CD4-positive, CD25-positive, alpha-beta regulatory T cell (primary cell): Measurements from ENCODE around the gene TMEM247. TPM values are rescaled to one million over a fixed set of nuclear protein-coding genes. Genes with fewer than 3 reads are reported as not detected.

Source experiments
- ATAC-seq, 2 donors: fragments of 150-1000 bp; cut with Tn5 transposase; one replicate each; pipeline ENCODE4 v1.10.0; 2021; ENCODE audit warnings: low read depth in 2 of 2, moderate number of reproducible peaks in 2 of 2, moderate library complexity in 1 of 2
- DNase-seq, 3 donors: peaks; one replicate each; pipeline versions ENCODE4 v3.0.0 to v3.0.0-alpha.2; 2012 to 2022; ENCODE audit warnings: mixed read lengths in 1 of 3
- H3K27ac ChIP-seq: one replicate; pipeline ENCODE4 v1.7.0; 2013; ENCODE audit warnings: mild to moderate bottlenecking, low read length; ENCODE audit not compliant: insufficient read depth, poor library complexity, severe bottlenecking
- H3K27me3 ChIP-seq: one replicate; pipeline ENCODE4 v1.7.0; 2013; ENCODE audit warnings: low read length; ENCODE audit not compliant: control insufficient read depth, insufficient read depth
- H3K36me3 ChIP-seq: one replicate; pipeline ENCODE4 v1.7.0; 2013; ENCODE audit warnings: mild to moderate bottlenecking, low read length, moderate library complexity; ENCODE audit not compliant: control insufficient read depth, insufficient read depth
- H3K4me1 ChIP-seq: 2 replicates; pipeline ENCODE4 v1.7.0; 2013; ENCODE audit warnings: mild to moderate bottlenecking, low read length; ENCODE audit not compliant: insufficient read depth, control insufficient read depth, poor library complexity, severe bottlenecking
- H3K4me3 ChIP-seq: one replicate; pipeline ENCODE4 v1.7.0; 2013; ENCODE audit warnings: low read depth, mild to moderate bottlenecking, low read length, moderate library complexity
- H3K9me3 ChIP-seq, 2 experiments: 1 replicate in 1 of 2; 2 replicates in 1 of 2; pipeline ENCODE4 v1.7.0; 2013; ENCODE audit warnings: low read length in 2 of 2, mild to moderate bottlenecking in 1 of 2, moderate library complexity in 1 of 2; ENCODE audit not compliant: control insufficient read depth in 2 of 2
- H3K27ac Mint-ChIP-seq, 3 donors: one replicate each; pipeline ENCODE4 v1.8.0; 2020 to 2022; ENCODE audit warnings: mild to moderate bottlenecking in 3 of 3, mixed read lengths in 3 of 3, moderate library complexity in 2 of 3
- H3K27me3 Mint-ChIP-seq: one replicate; pipeline ENCODE4 v1.8.0; 2022; ENCODE audit warnings: mild to moderate bottlenecking, mixed read lengths
- H3K36me3 Mint-ChIP-seq: one replicate; pipeline ENCODE4 v1.8.0; 2020; ENCODE audit warnings: mixed read lengths
- H3K4me1 Mint-ChIP-seq, 4 donors: one replicate each; pipeline ENCODE4 v1.8.0; 2020 to 2022; ENCODE audit warnings: mixed read lengths in 4 of 4, mild to moderate bottlenecking in 1 of 4
- H3K4me3 Mint-ChIP-seq, 4 donors: one replicate each; pipeline ENCODE4 v1.8.0; 2020 to 2022; ENCODE audit warnings: mild to moderate bottlenecking in 4 of 4, mixed read lengths in 4 of 4, moderate library complexity in 3 of 4
- H3K9me3 Mint-ChIP-seq, 7 donors: one replicate each; pipeline ENCODE4 v1.8.0; 2020 to 2022; ENCODE audit warnings: mixed read lengths in 7 of 7, mild to moderate bottlenecking in 3 of 7, moderate library complexity in 2 of 7
- polyA plus RNA-seq, 4 donors: library from polyadenylated mRNA; unstranded; fragments of 300-500 nt; fragmentation: Illumina TruSeq; gene quantifications; one replicate each; pipeline ENCODE4 v1.2.3, GENCODE V29; 2021
- total RNA-seq: library from RNA; stranded (reverse); gene quantifications from one replicate; pipeline ENCODE4 v1.2.3, GENCODE V29; 2022

TMEM247 gene
- total and polyA plus RNA-seq, 5 donors from 2014 or later, result not detected

DNA sequence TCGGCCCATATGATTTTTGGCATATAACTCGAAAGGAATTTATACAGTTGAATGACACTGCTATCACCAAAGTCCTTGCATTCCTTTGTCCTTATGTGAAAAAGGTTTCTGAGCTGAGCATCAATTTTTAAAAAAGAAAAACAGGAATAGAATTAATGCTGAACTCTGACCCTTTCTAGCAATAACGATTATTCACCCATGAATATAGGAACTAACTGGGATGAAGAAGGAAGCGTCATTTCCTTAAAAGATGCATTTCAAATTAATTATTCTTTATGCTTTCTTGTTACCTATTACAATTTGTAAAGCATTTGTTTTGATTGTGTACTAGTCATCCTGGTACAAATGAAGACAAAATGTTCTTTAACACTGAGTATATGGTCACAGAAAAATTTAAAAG is 19.3 kb downstream of the TMEM247 start:
- H3K4me1 Mint-ChIP-seq, result peaks cover 4 to 17% (median 10%) of the 10 kb centered on the region in 4 donors
- Histone ChIP-seq H3K4me1 (peaks cover 12% of the 10 kb centered on the region), H3K36me3 (no peaks in the 10 kb centered on the region), H3K27ac (no peak overlapping the region), H3K9me3 (no peaks in the 10 kb centered on the region), H3K4me3 (no peak overlapping the region), H3K27me3 (peaks cover 4% of the 10 kb centered on the region)
- ATAC-seq, result no peak
- peaks cover 45% of the 10 kb centered on the region for H3K27me3 Mint-ChIP-seq
- peak overlapping the region in 1 of 3 donors; percentile 99 for H3K27ac Mint-ChIP-seq
- no peaks in the 10 kb centered on the region for H3K36me3 Mint-ChIP-seq
- peaks cover 0 to 1% (median 0%) of the 10 kb centered on the region in 7 donors for H3K9me3 Mint-ChIP-seq
- no peak for DNase-seq
- peak overlapping the region; percentile 75 to 96 (median 92) for H3K4me3 Mint-ChIP-seq

DNA sequence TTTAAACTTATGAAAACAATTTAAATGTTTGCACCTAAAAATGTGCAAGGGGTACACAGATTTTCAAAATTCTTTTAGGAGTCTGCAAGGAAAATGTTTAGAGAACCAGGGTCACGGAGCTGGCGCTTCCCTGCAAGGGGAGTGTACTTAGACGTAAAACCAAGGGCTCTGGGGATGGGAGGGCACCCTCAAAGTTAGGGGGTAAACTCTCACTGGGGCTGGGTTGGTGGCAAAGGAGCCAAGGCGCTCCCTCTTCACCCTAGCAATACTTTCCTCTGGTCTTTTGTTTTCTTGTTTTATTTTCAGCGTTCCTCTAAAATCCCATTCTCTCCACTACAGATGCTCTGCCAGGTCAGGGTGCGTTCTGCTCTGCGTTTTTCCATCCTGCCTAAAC is 20.0 kb downstream of the TMEM247 start:
- H3K4me3 Mint-ChIP-seq, result peak overlapping the region; percentile 88 to 96 (median 94)
- no peaks in the 10 kb centered on the region for H3K36me3 ChIP-seq
- no peaks in the 10 kb centered on the region for H3K36me3 Mint-ChIP-seq
- peak overlapping the region; percentile 56 for H3K27ac ChIP-seq
- no peaks in the 10 kb centered on the region for H3K9me3 ChIP-seq
- peaks cover 4% of the 10 kb centered on the region for H3K27me3 ChIP-seq
- H3K27me3 Mint-ChIP-seq, result peaks cover 44% of the 10 kb centered on the region
- H3K9me3 Mint-ChIP-seq, result peaks cover 0 to 1% (median 0%) of the 10 kb centered on the region in 7 donors
- DNase-seq (peak in 1 of 3 donors; percentile 5), ATAC-seq (no peak)
- H3K4me1 ChIP-seq, result peaks cover 12% of the 10 kb centered on the region
- H3K4me3 ChIP-seq, result peak overlapping the region; percentile 59
- H3K27ac Mint-ChIP-seq, result peak overlapping the region; percentile 52 to 99 (median 98)
- peaks cover 4 to 17% (median 10%) of the 10 kb centered on the region in 4 donors for H3K4me1 Mint-ChIP-seq

DNA sequence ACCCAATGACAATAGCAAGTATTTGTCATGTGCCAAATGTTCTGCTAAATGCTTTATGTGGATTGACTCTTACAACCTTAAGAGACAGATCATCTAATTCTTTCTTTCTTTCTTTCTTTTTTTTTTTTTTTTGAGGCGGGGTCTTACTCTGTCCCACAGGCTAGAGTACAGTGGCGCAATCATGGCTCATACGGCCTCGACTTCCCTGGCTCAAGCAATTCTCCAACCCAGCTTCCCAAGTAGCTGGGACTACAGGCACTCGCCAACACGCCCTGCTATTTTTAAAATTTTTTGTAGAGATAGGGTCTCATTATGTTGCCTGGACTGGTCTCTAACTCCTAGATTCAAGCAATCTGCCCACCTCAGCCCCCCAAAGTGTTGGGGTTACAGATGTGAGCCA is 21.4 kb downstream of the TMEM247 start:
- H3K4me1 Mint-ChIP-seq, result peaks cover 4 to 17% (median 10%) of the 10 kb centered on the region in 4 donors
- no peak for DNase-seq
- H3K36me3 Mint-ChIP-seq, result no peaks in the 10 kb centered on the region
- no peaks in the 10 kb centered on the region for H3K9me3 Mint-ChIP-seq
- H3K4me1 ChIP-seq, result peaks cover 12% of the 10 kb centered on the region
- H3K27me3 Mint-ChIP-seq, result peaks cover 41% of the 10 kb centered on the region
- H3K27ac Mint-ChIP-seq, result peak overlapping the region in 1 of 3 donors; percentile 99
- H3K9me3 ChIP-seq, result no peaks in the 10 kb centered on the region
- peak overlapping the region in 3 of 4 donors; percentile 25 to 96 (median 72) for H3K4me3 Mint-ChIP-seq
- no peak for ATAC-seq
- H3K27ac ChIP-seq, result no peak overlapping the region
- no peaks in the 10 kb centered on the region for H3K36me3 ChIP-seq
- peaks cover 4% of the 10 kb centered on the region for H3K27me3 ChIP-seq
- peak overlapping the region; percentile 90 for H3K4me3 ChIP-seq

DNA sequence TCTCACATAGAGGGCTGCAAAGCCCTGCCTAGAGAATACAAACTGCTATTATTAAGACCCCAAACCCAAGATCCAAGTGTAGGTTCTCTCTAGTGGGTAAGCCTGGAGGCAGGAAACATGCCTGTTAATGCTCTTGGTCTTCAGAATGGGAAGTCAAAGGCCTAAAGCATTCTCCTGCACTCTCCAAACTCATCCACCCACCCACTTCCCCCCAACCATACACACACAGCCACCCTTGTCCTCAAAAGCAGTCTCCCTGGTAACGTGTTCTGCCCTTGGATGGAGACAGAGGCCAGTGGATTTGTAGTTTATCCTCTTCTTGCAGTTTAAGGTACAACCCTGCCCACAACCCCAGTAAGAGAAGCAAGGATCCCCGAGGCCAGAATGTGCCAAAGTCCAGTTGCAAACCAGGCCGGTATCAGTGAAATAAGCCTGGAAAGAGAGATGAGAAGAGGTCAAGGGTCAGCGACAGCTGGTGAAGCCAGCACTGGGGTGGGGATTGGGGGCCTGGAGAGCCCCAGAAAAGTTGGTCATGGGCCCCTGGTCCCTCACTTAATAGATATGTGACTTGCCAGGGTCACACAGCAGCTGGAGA is 23.0 kb downstream of the TMEM247 start:
- H3K4me3 ChIP-seq, result no peak overlapping the region
- H3K9me3 ChIP-seq, result no peaks in the 10 kb centered on the region
- Mint-ChIP-seq H3K27me3 (peaks cover 36% of the 10 kb centered on the region), H3K4me3 (no peak overlapping the region), H3K4me1 (peaks cover 4 to 17% (median 10%) of the 10 kb centered on the region in 4 donors), H3K9me3 (no peaks in the 10 kb centered on the region), H3K27ac (no peak overlapping the region), H3K36me3 (no peaks in the 10 kb centered on the region)
- no peak overlapping the region for H3K27ac ChIP-seq
- peaks cover 4% of the 10 kb centered on the region for H3K27me3 ChIP-seq
- H3K4me1 ChIP-seq, result peaks cover 12% of the 10 kb centered on the region
- DNase-seq (no peak), ATAC-seq (no peak)
- no peaks in the 10 kb centered on the region for H3K36me3 ChIP-seq

DNA sequence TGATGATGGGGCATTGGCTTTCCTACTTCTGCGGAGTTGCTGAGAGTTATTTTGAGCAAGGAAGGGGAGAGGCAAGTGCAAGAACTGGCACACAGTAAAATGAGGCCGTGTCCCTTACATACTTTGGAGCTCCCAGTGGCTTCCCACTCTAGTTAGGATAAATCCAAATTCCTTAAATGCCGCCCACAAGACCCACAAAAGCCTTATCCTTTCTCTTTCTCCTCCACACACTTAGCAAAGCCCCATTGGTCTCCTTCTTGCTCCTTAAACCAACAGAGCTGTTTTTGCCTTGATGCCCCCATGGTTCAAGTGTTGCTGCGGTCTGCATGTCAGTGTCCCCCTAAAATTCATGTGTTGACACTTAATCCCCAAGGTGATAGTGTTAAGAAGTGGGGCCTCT is 24.3 kb downstream of the TMEM247 start:
- H3K4me3 ChIP-seq, result no peak overlapping the region
- ATAC-seq (no peak), DNase-seq (no peak)
- Mint-ChIP-seq H3K27me3 (peaks cover 24% of the 10 kb centered on the region), H3K27ac (no peak overlapping the region), H3K36me3 (no peaks in the 10 kb centered on the region), H3K9me3 (no peaks in the 10 kb centered on the region), H3K4me3 (peak overlapping the region in 1 of 4 donors; percentile 71), H3K4me1 (peaks cover 4 to 17% (median 10%) of the 10 kb centered on the region in 4 donors)
- no peaks in the 10 kb centered on the region for H3K36me3 ChIP-seq
- no peak overlapping the region for H3K27ac ChIP-seq
- H3K4me1 ChIP-seq, result peaks cover 12% of the 10 kb centered on the region
- peaks cover 2% of the 10 kb centered on the region for H3K27me3 ChIP-seq
- no peaks in the 10 kb centered on the region for H3K9me3 ChIP-seq

DNA sequence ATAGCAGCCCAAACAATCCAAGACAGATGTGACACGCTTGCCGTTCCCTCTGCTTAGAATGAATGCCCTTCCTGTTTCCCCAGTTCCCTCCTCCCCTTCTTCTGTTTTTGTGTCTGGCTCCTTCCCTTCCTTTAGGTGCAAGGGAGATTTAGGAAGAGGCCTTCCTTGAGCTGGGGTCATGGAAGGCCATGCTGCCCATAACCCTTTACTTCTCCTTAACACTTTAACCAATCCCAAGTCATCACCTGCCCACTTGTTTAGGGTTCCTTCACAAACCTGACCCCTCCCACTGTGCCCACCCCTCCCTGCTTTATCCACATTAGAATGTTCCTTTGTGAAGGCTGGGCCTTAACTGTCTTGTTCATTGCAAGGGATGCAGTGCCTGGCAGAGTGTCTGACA is 24.9 kb downstream of the TMEM247 start:
- peaks cover 12% of the 10 kb centered on the region for H3K4me1 ChIP-seq
- H3K36me3 ChIP-seq, result no peaks in the 10 kb centered on the region
- H3K36me3 Mint-ChIP-seq, result no peaks in the 10 kb centered on the region
- no peaks in the 10 kb centered on the region for H3K9me3 ChIP-seq
- peak overlapping the region in 1 of 3 donors; percentile 17 for H3K27ac Mint-ChIP-seq
- peaks cover 2% of the 10 kb centered on the region for H3K27me3 ChIP-seq
- DNase-seq (no peak), ATAC-seq (no peak)
- H3K4me3 Mint-ChIP-seq, result no peak overlapping the region
- no peak overlapping the region for H3K27ac ChIP-seq
- H3K4me3 ChIP-seq, result no peak overlapping the region
- H3K4me1 Mint-ChIP-seq, result peaks cover 4 to 13% (median 10%) of the 10 kb centered on the region in 4 donors
- no peaks in the 10 kb centered on the region for H3K9me3 Mint-ChIP-seq
- H3K27me3 Mint-ChIP-seq, result peaks cover 20% of the 10 kb centered on the region

DNA sequence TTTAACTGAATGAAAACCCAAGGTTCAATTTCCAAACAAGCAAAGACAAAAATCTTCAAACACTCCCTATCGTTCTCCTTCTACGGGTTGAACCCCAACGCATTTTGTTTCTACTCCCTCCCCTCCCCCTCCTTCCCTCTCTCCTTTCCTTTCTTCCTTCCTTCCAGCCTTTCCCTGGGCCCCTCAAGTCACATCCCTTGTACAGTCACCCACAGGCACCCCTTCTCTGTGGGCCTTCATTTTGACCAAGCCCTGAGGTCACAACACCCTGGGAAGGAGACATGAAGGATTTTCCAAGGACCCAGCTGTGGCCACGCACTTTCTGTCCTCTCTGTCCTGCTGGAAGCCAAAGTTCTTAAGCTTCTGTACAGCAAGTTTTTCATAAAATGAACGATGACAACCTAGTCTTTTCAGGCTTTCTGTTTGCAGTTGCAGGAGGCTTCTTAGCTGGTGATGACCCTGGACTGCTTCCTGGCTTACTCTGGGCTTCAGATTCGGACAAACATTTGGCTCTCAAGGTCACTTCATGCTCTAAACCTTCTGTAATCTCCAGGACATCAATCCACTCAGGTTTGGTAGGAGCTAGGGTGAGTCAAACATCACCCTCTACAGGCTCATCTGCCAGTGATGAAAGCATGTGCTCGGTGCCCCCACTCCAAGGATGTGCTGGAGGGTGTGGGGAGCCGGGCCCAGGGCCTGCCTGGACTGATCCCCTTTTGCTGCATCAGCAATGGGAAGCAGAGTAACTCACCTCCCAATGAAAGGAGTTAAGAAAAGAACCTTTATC is 25.5 kb downstream of the TMEM247 start:
- peaks cover 16% of the 10 kb centered on the region for H3K27me3 Mint-ChIP-seq
- H3K36me3 Mint-ChIP-seq, result no peaks in the 10 kb centered on the region
- Histone ChIP-seq H3K4me1 (peaks cover 5% of the 10 kb centered on the region), H3K27me3 (no peaks in the 10 kb centered on the region), H3K9me3 (no peaks in the 10 kb centered on the region), H3K4me3 (no peak overlapping the region), H3K27ac (no peak overlapping the region), H3K36me3 (no peaks in the 10 kb centered on the region)
- H3K4me3 Mint-ChIP-seq, result no peak overlapping the region
- no peak overlapping the region for H3K27ac Mint-ChIP-seq
- peaks cover 4 to 11% (median 6%) of the 10 kb centered on the region in 4 donors for H3K4me1 Mint-ChIP-seq
- no peaks in the 10 kb centered on the region for H3K9me3 Mint-ChIP-seq
- ATAC-seq (no peak), DNase-seq (no peak)
